GM21360 (cell line): ENCODE data around the gene CELSR1.
"Not testable (repeated sequence)": the region's sequence is repeated elsewhere in the genome, so short reads cannot be mapped to it uniquely, and the experiment has no call there.

Source experiments
- ATAC-seq: cut with Tn5 transposase; IDR thresholded peaks from one replicate; pipeline ENCODE4 v1.9.1; 2021; ENCODE audit warnings: mild to moderate bottlenecking, moderate library complexity; ENCODE audit not compliant: unreplicated experiment

The CELSR1 gene

GRCh38 chr22:46338636-46339035 lies 198.8 kb downstream of the CELSR1 start:
- ATAC-seq = no peak

- no peak for ATAC-seq
Measured at GRCh38 chr22:46337870-46338269, 199.6 kb downstream of the CELSR1 start.

- no peak for ATAC-seq
Measured at GRCh38 chr22:46336119-46337078, 201.0 kb downstream of the CELSR1 start.

GRCh38 chr22:46335201-46336118 lies 202.0 kb downstream of the CELSR1 start, which contains the start of gene TRMU:
TSS of gene TRMU (plus strand) at chr22:46335714. CDS start at chr22:46335765, 51 bp downstream.
- peak; percentile 72 for ATAC-seq

GRCh38 chr22:46331496-46331895 lies 205.9 kb downstream of the CELSR1 start:
- no peak for ATAC-seq

- no peak for ATAC-seq
Measured at GRCh38 chr22:46330426-46330825, 207.0 kb downstream of the CELSR1 start.

- no peak for ATAC-seq
Measured at GRCh38 chr22:46329616-46330015, 207.8 kb downstream of the CELSR1 start.

- ATAC-seq = no peak
Measured at GRCh38 chr22:46328797-46329196, 208.6 kb downstream of the CELSR1 start.

- no peak for ATAC-seq
Measured at GRCh38 chr22:46327691-46328465, 209.5 kb downstream of the CELSR1 start.

GRCh38 chr22:46326066-46326680 lies 211.2 kb downstream of the CELSR1 start:
- no peak for ATAC-seq

- ATAC-seq = no peak
Measured at GRCh38 chr22:46323162-46323561, 214.3 kb downstream of the CELSR1 start.

- no peak for ATAC-seq
Measured at GRCh38 chr22:46322711-46323110, 214.7 kb downstream of the CELSR1 start.

- no peak for ATAC-seq
Measured at GRCh38 chr22:46320716-46321386, 216.6 kb downstream of the CELSR1 start.

- ATAC-seq = no peak
Measured at GRCh38 chr22:46320166-46320710, 217.2 kb downstream of the CELSR1 start.

- ATAC-seq = no peak
Measured at GRCh38 chr22:46319319-46319718, 218.1 kb downstream of the CELSR1 start.

GRCh38 chr22:46318576-46318975 lies 218.8 kb downstream of the CELSR1 start:
- no peak for ATAC-seq

GRCh38 chr22:46317646-46318045 lies 219.8 kb downstream of the CELSR1 start:
- no peak for ATAC-seq

- ATAC-seq = no peak
Measured at GRCh38 chr22:46315976-46316375, 221.4 kb downstream of the CELSR1 start.

GRCh38 chr22:46312848-46313247 lies 224.6 kb downstream of the CELSR1 start:
- not testable (repeated sequence) for ATAC-seq
